Umbilical cord (tissue), 2 donors: ENCODE measurements around the gene ZNF503. TPM values are rescaled to one million over a fixed set of nuclear protein-coding genes. Genes with fewer than 3 reads are reported as not detected.

Experiments
- DNase-seq: peaks from one replicate; pipeline ENCODE4 v3.0.0-alpha.2; 2015; ENCODE audit warnings: low spot score
- total RNA-seq: library from RNA; depleted of rRNA; stranded (reverse); fragments of >200 nt; gene quantifications from one replicate; pipeline ENCODE4 v1.2.3, GENCODE V29; 2014; ENCODE audit warnings: low replicate concordance; ENCODE audit not compliant: insufficient read depth

The ZNF503 gene
- total RNA-seq, 1 donor from 2014 or later = 10.1 TPM

DNA sequence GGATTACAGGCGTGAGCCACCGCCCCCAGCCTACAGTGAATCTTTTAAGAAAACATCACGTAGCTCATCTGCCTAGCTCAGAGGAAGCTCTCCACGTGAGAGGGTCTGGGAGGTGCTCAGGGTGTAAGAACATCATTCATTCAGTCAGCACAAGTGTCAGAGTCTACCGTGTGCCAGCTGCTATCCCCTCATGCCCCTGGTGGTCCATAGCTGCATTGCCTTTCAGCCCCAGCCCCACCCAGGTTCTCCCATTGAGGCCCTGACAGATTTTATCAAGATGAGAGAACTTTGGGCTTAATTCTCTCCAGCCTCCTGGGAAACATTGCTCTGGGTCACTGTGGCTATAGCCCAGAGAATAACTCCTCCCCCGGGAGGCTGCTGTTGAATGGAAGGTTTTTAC is 45.1 kb downstream of the ZNF503 start:
- no peak for DNase-seq

DNA sequence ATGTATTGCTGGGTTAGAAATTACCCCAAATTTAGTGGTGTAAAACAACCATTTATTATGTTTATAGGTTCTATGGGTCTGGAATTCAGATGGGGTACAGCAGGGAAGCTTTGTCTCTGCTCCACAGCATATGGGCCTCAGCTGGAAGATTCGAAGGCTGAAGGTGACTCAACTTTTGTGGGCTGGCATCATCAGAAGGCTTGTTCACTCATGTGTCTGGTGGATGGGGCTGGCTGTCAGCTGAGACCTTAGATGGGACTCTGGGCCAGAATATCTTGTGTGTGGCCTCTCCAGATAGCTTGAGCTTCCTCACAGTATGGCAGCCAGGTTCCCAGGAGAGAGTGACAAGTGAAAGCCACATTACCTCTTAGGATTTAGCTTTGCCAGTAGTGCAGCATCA is 45.9 kb downstream of the ZNF503 start:
- DNase-seq = no peak

DNA sequence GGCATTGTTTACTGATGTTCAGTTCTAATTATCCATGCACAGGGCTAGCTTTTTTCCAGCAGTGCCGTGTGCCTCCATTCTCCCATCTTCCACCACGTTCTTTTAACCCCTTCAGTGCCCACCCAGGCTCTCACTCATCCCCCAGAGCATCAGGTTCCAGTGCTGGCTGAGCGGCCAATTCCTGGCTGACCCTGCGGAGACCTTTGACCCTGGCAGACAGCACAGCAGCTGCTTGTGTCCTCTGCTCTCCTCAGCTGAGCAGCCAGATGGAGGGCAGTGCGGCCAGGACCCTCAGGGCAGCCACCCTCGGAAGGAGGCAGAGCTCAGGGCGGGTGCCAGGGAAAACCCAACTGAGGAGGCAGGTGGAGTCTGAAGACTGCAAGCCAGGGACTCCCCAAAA is 48.4 kb downstream of the ZNF503 start:
- no peak for DNase-seq

DNA sequence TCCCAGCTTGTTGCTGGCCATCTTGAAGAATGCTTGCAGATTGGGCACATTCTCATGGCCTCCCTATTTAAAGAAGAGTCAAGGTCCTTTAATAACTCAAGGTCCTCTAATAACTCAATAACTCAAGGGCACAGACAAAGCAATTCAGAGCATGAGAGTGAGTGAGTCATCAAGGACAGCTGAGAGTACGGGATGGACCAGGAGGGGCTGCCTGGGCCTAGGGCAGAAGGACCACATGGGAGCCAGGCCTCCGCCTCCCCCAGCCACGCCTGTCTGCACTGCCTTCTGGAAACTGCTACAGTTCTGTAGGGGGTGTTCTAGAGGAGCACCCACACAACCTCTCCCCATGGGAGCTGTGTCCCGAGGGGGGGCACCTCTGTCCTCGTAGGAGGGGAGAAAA is 48.9 kb downstream of the ZNF503 start:
- no peak for DNase-seq

DNA sequence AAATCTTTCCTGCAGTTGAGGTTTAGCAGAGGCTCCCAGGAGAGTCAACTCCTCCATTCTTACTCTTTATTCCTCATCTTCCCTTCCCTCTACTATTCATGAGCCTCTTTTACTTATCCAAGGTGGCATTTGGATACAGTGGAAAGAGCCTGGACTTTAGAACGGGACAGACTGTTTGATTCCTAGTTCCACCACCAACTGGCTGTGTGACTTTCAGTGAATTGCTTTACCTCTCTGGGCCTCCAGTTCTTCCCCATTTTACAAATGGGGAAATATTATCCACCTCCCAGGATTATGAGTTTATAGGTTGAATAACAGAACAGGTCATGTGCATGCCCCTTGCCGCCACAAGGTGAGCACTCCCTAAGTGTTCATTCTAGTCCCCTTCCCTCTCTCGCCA is 49.9 kb downstream of the ZNF503 start:
- DNase-seq = no peak

DNA sequence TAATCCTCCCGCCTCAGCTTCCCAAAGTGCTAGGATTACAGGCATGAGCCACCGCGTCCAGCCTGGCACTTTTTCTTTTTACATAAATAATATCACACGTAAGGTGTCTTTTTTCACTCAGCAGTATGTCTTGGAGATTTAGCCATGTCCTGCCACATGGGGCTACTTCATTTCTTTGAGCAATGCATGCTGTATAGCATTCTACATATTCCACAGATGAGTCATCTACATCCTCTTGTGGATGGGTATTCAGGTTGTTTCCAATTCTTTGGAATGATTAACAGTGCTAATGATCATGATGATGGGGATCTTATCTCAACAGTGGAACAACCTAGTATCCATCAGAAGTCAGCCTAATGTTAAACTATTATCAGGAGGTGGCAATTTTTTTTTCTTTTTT is 50.8 kb downstream of the ZNF503 start:
- no peak for DNase-seq

Other genes starting within 250 kb of the ZNF503 start
- 77.3 TPM for gene VDAC2, start 191.0 kb downstream of the ZNF503 start, total RNA-seq
- 15.9 TPM for gene COMTD1, start 165.8 kb downstream of the ZNF503 start, total RNA-seq
- gene LRMDA, start 29.9 kb upstream of the ZNF503 start, total RNA-seq = 1.7 TPM